GM04504 (cell line): Measurements from ENCODE around the gene HBA2.
"Not testable (repeated sequence)": the region's sequence is repeated elsewhere in the genome, so short reads cannot be mapped to it uniquely, and the experiment has no call there.

Source experiments
- DNase-seq: peaks from one replicate; pipeline ENCODE4 v3.0.0-alpha.2; 2012; ENCODE audit warnings: low read depth

The HBA2 gene

DNA sequence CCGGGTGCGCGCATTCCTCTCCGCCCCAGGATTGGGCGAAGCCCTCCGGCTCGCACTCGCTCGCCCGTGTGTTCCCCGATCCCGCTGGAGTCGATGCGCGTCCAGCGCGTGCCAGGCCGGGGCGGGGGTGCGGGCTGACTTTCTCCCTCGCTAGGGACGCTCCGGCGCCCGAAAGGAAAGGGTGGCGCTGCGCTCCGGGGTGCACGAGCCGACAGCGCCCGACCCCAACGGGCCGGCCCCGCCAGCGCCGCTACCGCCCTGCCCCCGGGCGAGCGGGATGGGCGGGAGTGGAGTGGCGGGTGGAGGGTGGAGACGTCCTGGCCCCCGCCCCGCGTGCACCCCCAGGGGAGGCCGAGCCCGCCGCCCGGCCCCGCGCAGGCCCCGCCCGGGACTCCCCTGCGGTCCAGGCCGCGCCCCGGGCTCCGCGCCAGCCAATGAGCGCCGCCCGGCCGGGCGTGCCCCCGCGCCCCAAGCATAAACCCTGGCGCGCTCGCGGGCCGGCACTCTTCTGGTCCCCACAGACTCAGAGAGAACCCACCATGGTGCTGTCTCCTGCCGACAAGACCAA is at the start of gene HBA2:
Gene HBA2 (plus strand): TSS at position 503 of the 568 bp plus-strand sequence. CDS start 37 bp downstream, at position 540.
- DNase-seq, result not testable (repeated sequence)

DNA sequence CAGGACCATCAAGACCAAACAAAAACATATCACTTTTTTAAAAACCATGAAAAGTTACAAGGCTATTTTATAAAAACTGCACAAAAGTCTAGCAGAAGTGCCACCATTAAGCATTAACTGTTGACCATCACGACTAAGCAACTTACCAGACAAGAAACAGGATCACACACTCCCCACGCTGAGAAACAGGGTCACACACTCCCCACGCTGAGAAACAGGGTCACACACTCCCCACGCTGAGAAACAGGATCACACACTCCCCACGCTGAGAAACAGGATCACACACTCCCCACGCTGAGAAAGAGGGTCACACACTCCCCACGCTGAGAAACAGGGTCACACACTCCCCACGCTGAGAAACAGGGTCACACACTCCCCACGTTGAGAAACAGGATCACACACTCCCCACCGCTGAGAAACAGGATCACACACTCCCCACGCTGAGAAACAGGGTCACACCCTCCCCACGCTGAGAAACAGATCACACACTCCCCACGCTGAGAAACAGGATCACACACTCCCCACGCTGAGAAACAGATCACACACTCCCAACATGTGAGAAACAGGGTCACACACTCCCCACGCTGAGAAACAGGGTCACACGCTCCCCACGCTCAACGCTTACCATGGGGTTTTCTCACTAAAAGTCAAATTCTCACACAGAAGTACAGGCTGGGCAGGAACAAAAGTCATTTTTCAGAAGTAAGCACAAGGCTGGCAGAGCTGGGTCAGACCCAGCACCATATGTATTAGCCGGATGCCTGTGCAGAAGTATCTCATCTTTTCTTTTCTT is 48.9 kb upstream of the HBA2 start:
- DNase-seq, result not testable (repeated sequence)

DNA sequence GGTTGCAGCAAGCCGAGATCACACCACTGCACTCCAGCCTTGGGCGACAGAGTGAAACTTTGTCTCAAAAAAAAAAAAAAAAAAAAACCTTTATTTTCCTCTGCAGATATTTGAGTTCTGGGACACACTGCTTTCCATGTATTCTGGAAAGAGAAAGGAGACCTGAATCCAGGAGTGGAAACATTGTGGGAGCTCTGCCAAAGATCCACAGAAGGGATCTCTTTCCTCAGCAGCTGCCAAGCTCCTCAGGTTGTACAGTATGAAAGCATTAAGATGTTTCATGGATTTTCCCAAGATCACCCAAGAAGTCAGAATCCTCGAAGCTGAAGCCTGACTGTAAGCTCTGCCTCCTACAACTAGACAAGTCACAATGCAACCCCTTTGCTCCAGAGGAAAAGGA is 47.7 kb upstream of the HBA2 start:
- DNase-seq, result no peak

DNA sequence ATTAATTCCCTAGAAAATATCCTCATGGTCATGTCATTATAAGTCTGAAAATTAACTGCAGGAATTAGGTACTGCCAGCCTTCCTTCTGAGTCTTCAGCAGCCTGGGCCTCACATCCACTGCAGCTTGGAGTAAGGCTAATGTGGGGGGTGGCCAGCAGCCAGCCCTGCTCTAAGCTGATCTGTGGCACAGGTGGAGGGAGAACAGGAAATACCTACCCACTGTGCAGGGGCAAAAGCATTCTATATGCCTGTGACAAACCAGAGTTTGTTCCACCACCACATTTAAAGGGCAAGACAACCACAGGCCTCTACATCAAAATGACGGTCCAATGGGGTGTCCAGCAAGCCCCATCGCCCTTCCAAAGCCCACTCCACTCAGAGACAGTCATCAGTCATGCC is 43.6 kb upstream of the HBA2 start:
- DNase-seq, result no peak

DNA sequence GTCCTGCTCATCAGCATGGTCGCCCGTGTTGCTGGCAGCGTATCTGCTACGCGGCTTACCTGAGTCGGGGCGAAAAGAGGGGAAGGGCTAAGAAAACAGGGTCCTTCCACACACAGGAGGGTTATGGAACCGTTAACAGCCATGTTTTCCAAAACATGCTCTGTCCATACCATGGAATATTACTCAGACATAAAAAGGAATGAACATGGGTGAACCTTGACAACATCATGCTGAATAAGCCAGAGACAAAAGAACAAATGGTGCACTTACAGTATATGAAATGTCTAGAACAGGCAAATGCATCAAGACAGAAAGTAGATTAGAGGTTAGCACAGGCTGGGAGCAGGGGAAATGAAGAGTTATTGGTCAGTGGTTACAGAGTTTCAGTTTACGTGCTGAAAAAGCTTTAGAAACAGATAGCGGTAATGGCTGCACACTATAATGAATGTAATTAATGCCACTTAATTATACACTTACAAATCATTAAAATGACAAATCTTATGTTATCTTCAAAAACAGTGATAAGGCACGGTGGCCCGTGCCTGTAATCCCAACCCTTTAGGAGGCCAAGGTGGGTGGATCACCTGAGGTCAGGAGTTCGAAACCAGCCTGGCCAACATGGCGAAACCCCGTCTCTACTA is 42.0 kb upstream of the HBA2 start:
- DNase-seq, result no peak

DNA sequence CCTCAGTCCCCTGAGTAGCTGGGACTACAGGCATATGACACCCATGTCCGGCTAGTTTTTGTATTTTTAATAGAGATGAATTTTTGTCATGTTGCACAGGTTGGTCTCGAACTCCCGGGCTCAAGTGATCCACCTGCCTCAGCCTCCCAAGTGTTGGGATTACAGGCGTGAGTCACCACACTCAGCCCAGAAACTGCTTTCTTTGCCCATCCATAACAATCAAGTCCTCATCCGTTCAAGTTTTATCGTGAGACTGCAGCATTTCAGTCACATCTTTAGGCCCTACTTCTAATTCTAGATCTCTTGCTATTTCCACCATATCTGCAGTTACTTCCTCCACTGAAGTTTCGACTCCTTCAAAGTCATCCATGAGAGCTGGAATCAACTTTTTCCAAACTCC is 40.6 kb upstream of the HBA2 start:
- DNase-seq, result no peak

DNA sequence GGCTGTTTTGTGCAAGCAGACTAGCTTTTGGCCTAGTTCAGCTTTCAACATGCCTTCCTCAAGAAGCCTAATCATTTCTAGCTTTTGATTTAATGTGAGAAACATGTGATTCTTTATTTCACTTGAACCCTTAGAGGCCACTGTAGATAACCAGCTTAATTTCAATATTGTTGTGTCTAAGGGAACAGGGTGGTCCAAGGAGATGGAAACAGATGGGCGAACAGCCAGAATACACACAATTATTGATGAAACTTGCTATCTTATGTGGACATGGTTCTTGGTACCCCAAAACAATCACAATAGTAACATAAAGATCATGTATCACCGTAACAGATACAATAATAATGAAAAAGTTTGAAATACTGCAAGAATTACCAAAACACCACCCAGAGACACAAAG is 39.0 kb upstream of the HBA2 start:
- DNase-seq, result no peak

DNA sequence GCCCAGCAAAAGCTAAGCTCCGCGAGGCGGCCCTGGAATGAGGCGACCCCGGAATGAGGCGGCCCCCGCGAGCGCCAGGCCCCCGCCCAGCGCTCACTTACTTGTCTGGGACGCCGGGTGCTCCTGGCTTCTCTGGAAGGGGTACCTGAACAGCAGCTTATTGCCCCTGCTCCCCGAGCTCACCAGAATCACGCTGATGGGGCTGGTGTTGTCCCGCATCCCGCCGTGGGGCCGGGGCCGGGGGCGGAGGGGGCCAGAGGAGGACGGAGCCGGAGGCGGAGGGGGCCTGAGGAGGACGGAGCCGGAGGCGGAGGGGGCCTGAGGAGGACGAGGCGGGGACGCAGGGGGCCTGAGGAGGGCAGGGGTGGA is 34.6 kb upstream of the HBA2 start:
- no peak for DNase-seq

DNA sequence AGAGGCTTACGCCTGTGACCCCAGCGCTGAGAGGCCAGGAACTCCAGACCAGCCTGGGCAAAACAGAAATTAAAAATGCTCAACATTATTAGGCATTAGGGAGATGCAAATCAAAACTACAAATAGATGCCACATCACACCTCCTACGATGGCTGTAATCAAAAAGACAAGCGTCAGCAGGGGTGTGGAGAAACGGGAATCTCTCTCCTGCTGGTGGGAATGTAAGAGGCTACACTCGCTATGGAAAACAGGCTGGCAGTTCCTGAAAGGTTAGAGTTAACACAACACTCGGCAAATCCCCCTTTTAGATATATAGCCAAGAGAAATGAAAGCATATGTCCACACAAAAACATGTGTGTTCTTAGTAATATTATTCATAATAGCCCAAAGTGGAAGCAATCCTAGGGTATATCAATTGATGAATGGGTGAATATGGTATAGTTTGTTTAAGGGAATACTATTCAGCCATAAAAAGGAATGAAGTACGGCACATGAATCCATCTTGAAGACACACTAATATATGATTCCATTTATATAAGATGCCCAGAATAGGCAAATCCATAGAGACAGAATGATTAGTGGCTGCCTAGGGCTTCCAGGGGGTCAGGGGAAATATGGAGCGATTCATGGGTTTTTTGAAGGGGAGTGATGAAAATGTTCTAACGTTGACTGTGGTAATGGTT is 32.4 kb upstream of the HBA2 start:
- no peak for DNase-seq

DNA sequence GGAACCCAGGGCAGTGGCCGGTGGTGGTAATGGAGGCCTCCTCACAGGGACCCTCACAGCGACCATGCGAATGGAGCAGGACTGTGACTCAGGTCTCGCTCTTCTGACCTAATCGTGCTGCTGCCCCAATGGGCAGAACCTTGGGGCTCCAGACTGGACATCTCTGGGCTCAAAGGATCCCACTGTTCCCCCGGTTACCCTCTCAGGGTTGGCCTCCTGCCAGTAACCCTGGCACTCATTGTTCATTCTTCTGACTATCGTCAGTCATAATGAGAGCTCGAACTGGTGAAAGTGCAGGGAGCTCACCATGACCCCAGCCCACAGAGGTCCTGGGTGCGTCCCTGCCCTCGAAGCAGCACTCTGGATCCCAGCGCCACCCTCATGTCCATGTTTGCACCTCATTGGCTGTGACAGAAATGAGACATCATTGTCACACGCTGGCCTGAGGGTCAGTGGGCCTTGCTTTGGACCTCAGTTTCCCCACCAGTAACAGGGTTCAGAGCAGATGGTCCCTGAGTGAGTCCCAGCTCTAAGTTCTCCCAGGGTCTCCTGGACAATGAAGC is 30.2 kb upstream of the HBA2 start:
- no peak for DNase-seq

DNA sequence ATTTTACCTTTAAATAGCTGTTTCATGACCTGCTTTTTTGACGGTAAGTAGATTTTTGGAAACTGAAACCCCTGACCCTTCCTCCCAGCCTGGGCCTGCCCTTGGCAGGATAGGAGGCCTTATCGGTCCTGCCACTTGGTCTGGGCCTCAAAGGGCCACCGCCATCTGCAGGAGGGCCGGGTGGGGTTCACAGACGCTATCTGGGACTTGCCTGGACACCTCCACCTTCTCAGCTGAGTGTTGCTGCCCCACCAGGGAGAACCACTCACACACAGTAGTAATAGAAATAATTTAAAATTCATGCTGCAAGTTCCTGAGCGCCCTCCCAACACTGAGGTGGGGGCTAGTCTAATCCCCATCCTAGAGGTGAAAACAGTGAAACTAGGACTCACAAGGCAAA is 29.6 kb upstream of the HBA2 start:
- no peak for DNase-seq

DNA sequence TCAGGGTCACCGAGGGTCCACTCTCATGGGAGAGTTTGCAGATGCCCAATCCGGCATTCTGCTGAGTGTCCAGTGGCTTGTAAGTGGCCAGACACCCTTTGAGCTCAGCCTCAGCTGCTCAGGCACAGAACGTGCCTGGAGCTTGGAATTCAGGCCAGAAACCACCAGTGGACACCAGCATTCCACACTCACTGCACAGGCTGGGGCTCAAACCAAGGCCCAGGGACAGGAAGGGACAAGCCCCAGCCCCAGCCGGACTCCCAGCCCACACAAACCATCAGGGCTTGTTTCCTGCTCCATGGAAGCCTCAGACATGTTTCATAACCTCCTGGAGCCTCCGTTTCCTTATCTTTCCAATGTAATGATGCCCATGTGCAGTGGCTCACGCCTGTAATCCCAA is 29.2 kb upstream of the HBA2 start:
- no peak for DNase-seq

DNA sequence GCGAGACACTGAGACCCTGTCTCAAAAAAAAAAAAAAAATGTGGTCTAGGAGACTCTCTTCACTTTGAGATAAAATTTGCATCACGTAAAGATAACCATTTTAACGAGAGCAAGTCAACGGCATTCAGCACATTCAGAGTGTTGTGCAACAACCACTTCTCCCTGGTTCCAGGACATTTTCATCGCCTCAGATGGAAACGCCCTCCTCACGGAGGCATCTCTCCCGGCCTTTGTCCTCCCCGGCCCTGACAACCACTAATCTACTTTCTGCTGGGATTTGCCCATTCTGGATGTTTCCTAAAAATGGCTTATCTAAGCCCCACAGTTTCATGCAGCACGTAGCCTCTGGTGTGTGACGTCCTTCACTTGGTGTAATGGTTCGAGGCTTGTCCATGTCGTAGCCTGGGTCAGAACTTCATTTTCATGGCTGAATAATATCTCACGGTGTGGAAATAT is 27.9 kb upstream of the HBA2 start:
- no peak for DNase-seq

DNA sequence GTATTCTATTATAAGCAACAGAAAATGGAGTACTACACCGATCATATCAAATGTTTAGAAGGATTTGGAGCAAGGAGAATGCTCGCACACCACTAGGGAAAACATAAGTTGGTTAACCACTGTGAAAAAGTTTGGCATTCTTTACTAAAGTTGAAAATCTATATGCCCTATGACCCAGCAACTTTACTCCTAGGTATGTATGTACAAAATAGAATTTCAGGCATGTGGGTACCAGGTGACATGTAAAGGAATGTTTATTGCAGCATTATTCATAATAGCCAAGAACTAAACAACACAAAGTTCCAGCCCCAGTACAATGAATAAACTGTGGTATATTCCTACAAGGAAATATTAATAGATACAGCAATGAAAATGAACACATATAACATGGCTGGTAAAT is 26.0 kb upstream of the HBA2 start:
- no peak for DNase-seq

DNA sequence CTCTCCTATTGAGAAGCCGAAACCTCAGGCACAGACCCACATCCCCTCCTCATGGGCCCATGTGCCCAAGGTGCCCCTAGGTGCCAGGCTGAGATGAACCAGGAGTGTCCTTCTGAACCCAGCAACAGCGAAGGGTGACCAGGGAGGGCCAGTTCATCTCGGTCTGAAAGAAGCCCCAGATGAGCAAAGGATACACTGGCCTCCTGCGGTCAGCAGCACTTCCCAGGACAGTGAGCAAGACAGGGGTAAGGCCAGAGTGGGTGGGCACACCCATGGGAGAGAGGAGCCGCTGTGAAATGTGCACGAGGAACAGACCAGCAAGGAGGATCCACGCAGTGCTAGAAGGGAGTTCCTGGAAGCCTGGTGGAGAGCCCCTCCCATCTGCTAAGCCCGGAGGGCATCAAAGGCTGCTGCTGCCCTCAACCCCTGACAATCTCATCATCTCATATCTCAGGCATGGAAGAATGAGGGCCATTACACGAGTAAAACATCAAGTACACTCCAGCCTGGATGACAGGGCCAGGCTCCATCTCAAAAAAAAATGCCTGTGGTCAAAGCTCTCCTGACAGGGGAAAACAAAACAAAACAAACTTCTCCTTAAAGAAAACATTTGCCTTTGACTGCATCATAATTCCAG is 23.5 kb upstream of the HBA2 start:
- DNase-seq, result no peak

DNA sequence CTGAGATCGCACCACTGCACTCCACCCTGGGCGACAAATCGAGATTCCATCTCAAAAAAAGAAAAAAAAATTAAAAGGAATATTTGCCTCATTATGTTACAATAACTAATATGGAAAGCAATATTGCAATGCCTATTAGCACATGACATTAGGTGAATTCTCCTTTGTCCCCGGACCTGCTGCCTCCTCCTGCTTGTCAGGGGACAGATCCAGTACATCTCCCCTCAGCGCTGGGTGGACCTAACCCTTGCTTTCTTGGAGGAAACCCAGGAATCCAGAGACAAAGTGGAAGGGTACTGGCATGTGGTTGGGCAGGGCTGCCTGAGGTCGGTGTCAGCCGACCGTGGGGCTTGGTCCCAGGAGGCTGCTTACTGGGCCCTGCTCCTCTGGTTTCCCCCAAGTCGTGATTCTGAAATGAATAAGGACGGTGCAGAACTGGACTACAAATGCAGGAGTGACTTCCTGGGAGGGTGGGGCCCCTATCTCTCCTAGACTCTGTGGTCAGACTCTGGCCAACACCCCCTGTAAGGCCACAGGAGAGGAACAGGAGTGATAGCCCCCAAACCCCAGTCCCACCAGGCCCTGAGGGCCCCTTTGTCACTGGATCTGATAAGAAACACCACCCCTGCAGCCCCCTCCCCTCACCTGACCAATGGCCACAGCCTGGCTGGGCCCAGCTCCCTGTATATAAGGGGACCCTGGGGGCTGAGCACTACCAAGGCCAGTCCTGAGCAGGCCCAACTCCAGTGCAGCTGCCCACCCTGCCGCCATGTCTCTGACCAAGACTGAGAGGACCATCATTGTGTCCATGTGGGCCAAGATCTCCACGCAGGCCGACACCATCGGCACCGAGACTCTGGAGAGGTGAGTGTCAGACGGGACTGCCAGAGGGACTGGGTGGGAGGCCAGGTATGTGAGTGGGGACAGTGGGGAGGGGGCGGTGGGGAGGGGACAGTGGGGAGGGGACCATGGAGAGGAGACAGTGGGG is 20.2 kb upstream of the HBA2 start, which contains the start of gene HBZ:
Gene HBZ (plus strand): TSS at position 504 of the 988 bp plus-strand sequence. CDS start 266 bp downstream, at position 770.
- no peak for DNase-seq

DNA sequence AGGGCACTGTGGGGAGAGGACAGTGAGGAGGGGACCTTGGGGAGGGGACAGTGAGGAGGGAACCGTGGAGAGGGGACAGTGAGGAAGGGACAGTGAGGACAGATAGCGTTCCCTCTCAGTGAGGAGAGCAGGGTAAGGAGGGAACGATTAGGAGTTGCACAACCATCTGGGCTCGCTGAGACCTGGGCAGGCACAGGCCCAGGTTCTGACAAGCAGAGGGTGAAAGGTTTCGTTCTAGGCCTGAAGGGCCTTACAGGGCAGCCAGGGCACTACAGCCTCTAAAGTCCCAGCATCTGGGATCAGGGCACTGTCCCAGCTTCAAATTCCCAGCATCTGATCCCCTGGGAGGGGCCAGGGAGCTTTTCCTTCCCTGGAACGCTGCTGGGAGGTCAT is 19.6 kb upstream of the HBA2 start:
- not testable (repeated sequence) for DNase-seq

DNA sequence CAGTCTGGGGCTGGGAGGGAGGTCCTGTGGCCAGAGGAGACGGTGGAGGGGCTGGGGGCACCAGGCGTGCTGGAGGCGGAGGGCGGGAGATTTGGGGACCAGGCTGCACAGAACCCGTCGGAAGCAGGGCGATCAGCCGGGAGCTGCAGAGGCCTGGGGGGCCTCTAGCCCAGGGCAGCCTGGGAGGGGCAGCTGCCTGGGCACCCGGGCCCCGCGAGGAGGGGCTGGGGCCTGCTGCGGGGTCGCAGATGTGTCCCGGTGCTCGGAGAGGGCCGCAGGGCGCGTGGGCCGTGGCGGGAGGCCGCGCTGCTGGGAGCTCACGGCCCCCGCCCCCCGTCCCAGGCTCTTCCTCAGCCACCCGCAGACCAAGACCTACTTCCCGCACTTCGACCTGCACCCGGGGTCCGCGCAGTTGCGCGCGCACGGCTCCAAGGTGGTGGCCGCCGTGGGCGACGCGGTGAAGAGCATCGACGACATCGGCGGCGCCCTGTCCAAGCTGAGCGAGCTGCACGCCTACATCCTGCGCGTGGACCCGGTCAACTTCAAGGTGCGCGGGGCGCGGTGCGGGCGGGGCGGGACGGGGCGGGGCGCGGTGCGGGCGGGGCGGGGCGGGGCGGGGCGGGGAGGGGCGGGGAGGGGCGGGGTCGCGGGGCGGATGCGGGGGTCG is 19.0 kb upstream of the HBA2 start:
- DNase-seq, result not testable (repeated sequence)

DNA sequence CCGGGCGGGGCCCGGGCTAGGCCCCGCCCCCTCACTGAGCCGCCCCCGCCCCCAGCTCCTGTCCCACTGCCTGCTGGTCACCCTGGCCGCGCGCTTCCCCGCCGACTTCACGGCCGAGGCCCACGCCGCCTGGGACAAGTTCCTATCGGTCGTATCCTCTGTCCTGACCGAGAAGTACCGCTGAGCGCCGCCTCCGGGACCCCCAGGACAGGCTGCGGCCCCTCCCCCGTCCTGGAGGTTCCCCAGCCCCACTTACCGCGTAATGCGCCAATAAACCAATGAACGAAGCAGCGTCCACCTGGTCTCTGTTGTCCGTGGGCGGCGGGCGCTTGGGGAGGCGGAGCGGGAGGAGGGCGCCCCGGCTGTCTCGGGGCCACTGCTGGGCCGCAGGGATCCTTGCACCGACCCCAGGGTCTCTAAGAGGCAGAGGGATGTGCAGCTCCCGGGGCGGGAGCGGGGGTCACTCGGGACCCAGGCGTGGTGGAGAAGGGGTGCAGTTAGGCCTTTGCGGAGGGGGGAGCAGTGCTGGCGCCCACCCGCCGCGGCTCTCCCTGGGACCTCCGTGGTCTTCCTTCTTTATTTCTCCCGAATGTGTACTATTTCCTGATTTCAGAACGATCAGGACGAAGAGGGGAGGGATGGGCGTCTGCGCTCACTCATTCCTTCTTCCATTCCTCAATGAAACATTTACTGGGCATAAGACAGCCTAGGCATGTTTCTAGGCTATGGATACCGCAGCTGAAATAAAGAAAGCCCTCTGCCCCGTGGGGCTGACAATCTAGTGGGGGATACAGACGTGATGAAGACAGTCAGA is 18.3 kb upstream of the HBA2 start:
- DNase-seq, result no peak
